Measurements from ENCODE around the gene PPTC7. TPM values are rescaled to one million over a fixed set of nuclear protein-coding genes. Genes with fewer than 3 reads are reported as not detected.

PPTC7 gene
- total and polyA plus RNA-seq, 2 experiments from 2014 or later: 8.1 to 11.8 TPM

DNA sequence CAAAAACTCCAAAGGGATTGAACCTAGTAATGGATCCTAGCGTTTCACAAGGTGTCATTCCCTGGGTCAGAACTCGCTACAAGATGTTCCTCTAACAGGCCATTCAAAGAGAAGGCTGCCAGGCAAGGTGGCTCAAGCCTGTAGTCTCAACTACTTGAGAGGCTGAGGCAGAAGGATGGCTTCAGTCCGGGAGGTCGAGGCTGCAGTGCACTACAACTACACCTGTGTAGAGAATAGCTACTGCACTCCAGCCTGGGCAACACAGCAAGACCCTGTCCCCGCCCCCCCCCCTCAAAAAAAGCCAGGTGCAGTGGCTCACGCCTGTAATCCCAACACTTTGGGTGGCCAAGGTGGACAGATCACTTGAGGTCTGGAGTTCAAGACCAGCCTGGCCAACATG, 14.4 kb downstream of the PPTC7 start:
- Histone ChIP-seq H3K27ac (no peak overlapping the region), H3K36me3 (replicated peaks; ENCODE audit: insufficient read depth, low read depth) (no peaks in the 10 kb centered on the region), H3K27me3 (no peaks in the 10 kb centered on the region), H3K4me2 (no peak overlapping the region), H3K9me2 (replicated peaks; ENCODE audit: insufficient read depth) (no peaks in the 10 kb centered on the region), H3K4me3 (no peak overlapping the region), H2AFZ (no peak overlapping the region), H4K20me1 (ENCODE audit: insufficient read depth, poor library complexity, severe bottlenecking) (no peaks in the 10 kb centered on the region), H3K9me3 (ENCODE audit: low read depth) (peaks cover 3% of the 10 kb centered on the region), H3K79me2 (peaks cover 85% of the 10 kb centered on the region), H3K4me1 (ENCODE audit: insufficient read depth) (peaks cover 10% of the 10 kb centered on the region)
- TF ChIP-seq CTCF (IDR thresholded peaks at IDR 0.05; ENCODE audit: poor library complexity) (no peak), EZH2 (IDR thresholded peaks at IDR 0.05; ENCODE audit: borderline replicate concordance) (no peak), EZH2phosphoT487 (IDR thresholded peaks at IDR 0.05; ENCODE audit: low read depth, severe bottlenecking, unreplicated experiment) (no peak)
- no peak for DNase-seq (ENCODE audit: low spot score)
- WGBS (ENCODE audit: low lambda C conversion rate, missing lambda C conversion rate): 93% methylated on average over 5 of the region's 6 CpGs

- Histone ChIP-seq H3K79me2 (peaks cover 85% of the 10 kb centered on the region), H3K36me3 (replicated peaks; ENCODE audit: insufficient read depth, low read depth) (no peaks in the 10 kb centered on the region), H3K4me2 (no peak overlapping the region), H3K9me2 (replicated peaks; ENCODE audit: insufficient read depth) (no peaks in the 10 kb centered on the region), H3K9me3 (ENCODE audit: low read depth) (peaks cover 1% of the 10 kb centered on the region), H3K27me3 (no peaks in the 10 kb centered on the region), H2AFZ (no peak overlapping the region), H3K4me3 (no peak overlapping the region), H4K20me1 (ENCODE audit: insufficient read depth, poor library complexity, severe bottlenecking) (no peaks in the 10 kb centered on the region), H3K4me1 (ENCODE audit: insufficient read depth) (peaks cover 16% of the 10 kb centered on the region), H3K27ac (no peak overlapping the region)
- TF ChIP-seq EZH2 (IDR thresholded peaks at IDR 0.05; ENCODE audit: borderline replicate concordance) (no peak), EZH2phosphoT487 (IDR thresholded peaks at IDR 0.05; ENCODE audit: low read depth, severe bottlenecking, unreplicated experiment) (no peak)
- 97% methylated on average over 5 of the region's 5 CpGs for WGBS (ENCODE audit: low lambda C conversion rate, missing lambda C conversion rate)
- DNase-seq (ENCODE audit: low spot score): no peak
These were observed 16.1 kb downstream of the PPTC7 start for GRCh38 chr12:110566993-110567392.

GRCh38 chr12:110565894-110566871, 16.9 kb downstream of the PPTC7 start:
- no peak for TF ChIP-seq CTCF (IDR thresholded peaks at IDR 0.05; ENCODE audit: poor library complexity)
- no peak for TF ChIP-seq EZH2phosphoT487 (IDR thresholded peaks at IDR 0.05; ENCODE audit: low read depth, severe bottlenecking, unreplicated experiment)
- TF ChIP-seq EZH2 (IDR thresholded peaks at IDR 0.05; ENCODE audit: borderline replicate concordance): no peak
- DNase-seq (ENCODE audit: low spot score): no peak
- Histone ChIP-seq H3K9me2 (replicated peaks; ENCODE audit: insufficient read depth) (no peaks in the 10 kb centered on the region), H2AFZ (no peak overlapping the region), H3K79me2 (peaks cover 86% of the 10 kb centered on the region), H3K36me3 (replicated peaks; ENCODE audit: insufficient read depth, low read depth) (no peaks in the 10 kb centered on the region), H3K4me3 (no peak overlapping the region), H3K4me2 (peak overlapping the region; percentile 39), H3K4me1 (ENCODE audit: insufficient read depth) (peaks cover 16% of the 10 kb centered on the region), H3K27me3 (no peaks in the 10 kb centered on the region), H4K20me1 (ENCODE audit: insufficient read depth, poor library complexity, severe bottlenecking) (no peaks in the 10 kb centered on the region), H3K9me3 (ENCODE audit: low read depth) (no peaks in the 10 kb centered on the region), H3K27ac (peak overlapping the region; percentile 29)
- WGBS (ENCODE audit: low lambda C conversion rate, missing lambda C conversion rate): 63% methylated on average over 8 of the region's 8 CpGs

DNA sequence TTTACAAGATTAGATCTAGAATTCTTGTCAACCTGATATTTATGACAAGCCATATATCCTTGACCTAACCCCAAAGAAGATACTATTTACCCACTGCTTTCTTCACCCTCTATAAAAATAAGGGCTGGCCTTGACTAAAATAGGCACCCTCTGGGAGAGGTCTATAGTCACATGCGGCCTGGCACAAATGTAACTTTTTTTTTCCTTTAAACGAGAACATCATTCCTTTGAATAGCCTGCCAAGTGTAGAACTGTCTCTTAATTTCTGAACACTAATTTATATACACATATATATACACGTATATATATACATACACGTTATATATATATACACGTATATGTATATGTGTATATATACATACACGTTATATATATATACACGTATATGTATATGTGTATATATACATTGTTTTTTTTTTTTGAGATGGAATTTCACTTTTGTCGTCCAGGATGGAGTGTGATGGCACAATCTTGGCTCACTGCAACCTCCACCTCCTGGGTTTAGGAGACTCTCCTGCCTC, 18.6 kb downstream of the PPTC7 start:
- no peak overlapping the region for H2AFZ ChIP-seq
- no peak for TF ChIP-seq CTCF (IDR thresholded peaks at IDR 0.05; ENCODE audit: poor library complexity)
- no peak for TF ChIP-seq EZH2 (IDR thresholded peaks at IDR 0.05; ENCODE audit: borderline replicate concordance)
- no peak for TF ChIP-seq EZH2phosphoT487 (IDR thresholded peaks at IDR 0.05; ENCODE audit: low read depth, severe bottlenecking, unreplicated experiment)
- WGBS (ENCODE audit: low lambda C conversion rate, missing lambda C conversion rate): 86% methylated on average over 8 of the region's 8 CpGs
- H4K20me1 ChIP-seq (ENCODE audit: insufficient read depth, poor library complexity, severe bottlenecking): peaks cover 1% of the 10 kb centered on the region
- no peak for DNase-seq (ENCODE audit: low spot score)
- no peak overlapping the region for H3K4me3 ChIP-seq
- no peaks in the 10 kb centered on the region for H3K9me2 ChIP-seq (replicated peaks; ENCODE audit: insufficient read depth)
- H3K9me3 ChIP-seq (ENCODE audit: low read depth): no peaks in the 10 kb centered on the region
- peak overlapping the region; percentile 21 for H3K4me2 ChIP-seq
- H3K79me2 ChIP-seq: peaks cover 99% of the 10 kb centered on the region
- peaks cover 16% of the 10 kb centered on the region for H3K4me1 ChIP-seq (ENCODE audit: insufficient read depth)
- no peaks in the 10 kb centered on the region for H3K27me3 ChIP-seq
- no peaks in the 10 kb centered on the region for H3K36me3 ChIP-seq (replicated peaks; ENCODE audit: insufficient read depth, low read depth)
- H3K27ac ChIP-seq: peak overlapping the region; percentile 24

All from hepatocyte (in vitro differentiated cells).